ENCODE results near the gene CTSK.

DNA sequence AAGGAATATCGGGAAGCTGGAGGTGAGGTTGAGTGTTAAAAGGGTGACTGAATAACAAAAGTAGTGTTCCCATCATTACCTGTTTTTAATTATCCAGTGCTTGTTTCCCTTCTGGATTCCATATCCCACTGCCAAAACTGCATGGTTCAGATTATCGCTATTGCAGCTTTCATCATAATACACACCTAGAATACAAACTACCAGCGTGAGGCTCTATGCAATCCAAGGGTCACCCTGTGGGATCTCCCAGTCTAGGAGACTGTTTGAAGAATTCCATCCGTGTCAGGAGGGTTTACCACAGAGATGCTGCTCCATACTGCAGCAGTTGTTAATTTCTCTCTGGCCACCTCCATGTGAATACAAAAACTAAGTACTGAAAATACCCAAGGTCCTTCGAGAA, 9.0 kb downstream of the CTSK start:
- no peak for TF ChIP-seq POLR2A (IDR thresholded peaks at IDR 0.05; ENCODE audit: low read length)
- no peak for TF ChIP-seq GATA1 (IDR thresholded peaks at IDR 0.05; ENCODE audit: low read depth, low read length)

Measured in erythroblast (primary cell).